Activated B cell treated with CpG ODN at 0.5 μM for 24 hours (primary cell): ENCODE measurements around the gene CTCF. TPM values are rescaled to one million over a fixed set of nuclear protein-coding genes. Genes with fewer than 3 reads are reported as not detected.

Source experiments
- ATAC-seq: fragments of 200-7000 bp; cut with Tn5 transposase; one replicate; pipeline ENCODE4 v1.10.0; 2021; ENCODE audit warnings: low read depth, mild to moderate bottlenecking, moderate library complexity
- CTCF ChIA-PET: fragments of 350-600 bp; sonication (Branson Sonifier 250); formaldehyde crosslinking; loops from one replicate; lab custom pipeline; 2021; ENCODE audit warnings: antibody characterized with exemption; lab: Charles Lee
- POLR2A ChIA-PET: fragments of 350-600 bp; sonication (Branson Sonifier 250); formaldehyde crosslinking; loops from one replicate; lab custom pipeline; 2021; ENCODE audit warnings: antibody characterized with exemption; lab: Charles Lee
- DNase-seq: peaks from one replicate; pipeline ENCODE4 v3.0.0; 2022
- H3K27ac Mint-ChIP-seq: one replicate; pipeline ENCODE4 v1.8.0; 2020; ENCODE audit warnings: mixed read lengths
- H3K27me3 Mint-ChIP-seq: one replicate; pipeline ENCODE4 v1.8.0; 2021; ENCODE audit warnings: mixed read lengths
- H3K36me3 Mint-ChIP-seq: one replicate; pipeline ENCODE4 v1.8.0; 2021; ENCODE audit warnings: low read depth, mixed read lengths
- H3K4me1 Mint-ChIP-seq: one replicate; pipeline ENCODE4 v1.8.0; 2021; ENCODE audit warnings: mixed read lengths
- H3K4me3 Mint-ChIP-seq: one replicate; pipeline ENCODE4 v1.8.0; 2020; ENCODE audit warnings: mild to moderate bottlenecking, mixed read lengths
- H3K9me3 Mint-ChIP-seq: one replicate; pipeline ENCODE4 v1.8.0; 2020; ENCODE audit warnings: mixed read lengths
- intact Hi-C: fragments of 100-400 bp; cut with micrococcal nuclease; formaldehyde crosslinking; loops from one replicate; pipeline ENCODE4 v1.15.1; 2024
- total RNA-seq: library from RNA; stranded (reverse); gene quantifications from 2 replicates; pipeline ENCODE4 v1.2.3, GENCODE V29; 2022
- TF ChIP-seq, protein P1 (sequence below): fragments of 200-600 bp; IDR thresholded peaks from one replicate; pipeline ENCODE4 v1.8.0; 2022; ENCODE audit warnings: antibody characterized with exemption, mild to moderate bottlenecking

CTCF gene
- total RNA-seq, 1 donor from 2014 or later = 59.6 TPM

DNA sequence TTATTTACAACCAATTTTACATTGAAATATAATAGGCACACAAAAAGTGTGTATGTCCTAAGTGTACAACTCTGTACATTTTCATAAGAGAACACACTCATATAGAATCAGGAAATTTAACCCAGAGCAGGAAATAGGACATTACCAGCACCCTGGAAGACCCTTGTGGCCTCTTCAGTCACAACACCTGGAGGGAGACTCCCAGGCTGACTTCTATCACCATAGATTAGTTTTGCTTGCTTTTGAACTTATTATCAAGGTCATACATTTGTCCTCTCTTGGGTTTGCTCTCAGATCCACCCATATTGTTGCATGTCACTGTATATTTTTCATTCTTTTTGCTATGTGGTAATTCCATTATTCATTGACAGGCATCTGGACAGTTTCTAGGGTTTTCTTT lies 27.9 kb upstream of the CTCF start:
- intact Hi-C loops = no loop called here
- ChIA-PET POLR2A (interaction anchor here (0.7 to 6.0 kb wide), 10 partner anchors 11 to 661 kb away, joined by 3 to 77 read pairs (median 6); partner anchors contain the start of gene CARMIL2), CTCF (interaction anchor here (1.2 to 1.3 kb wide), 2 partner anchors 14 to 133 kb away, joined by 3 to 4 read pairs; partner anchors contain the start of genes C16orf86 and ENKD1)
- peak overlapping the region; percentile 91 for H3K27ac Mint-ChIP-seq
- peaks cover 27% of the 10 kb centered on the region for H3K36me3 Mint-ChIP-seq
- no peaks in the 10 kb centered on the region for H3K9me3 Mint-ChIP-seq
- DNase-seq = no peak
- no peak overlapping the region for H3K4me3 Mint-ChIP-seq
- TF ChIP-seq, protein P1, sequence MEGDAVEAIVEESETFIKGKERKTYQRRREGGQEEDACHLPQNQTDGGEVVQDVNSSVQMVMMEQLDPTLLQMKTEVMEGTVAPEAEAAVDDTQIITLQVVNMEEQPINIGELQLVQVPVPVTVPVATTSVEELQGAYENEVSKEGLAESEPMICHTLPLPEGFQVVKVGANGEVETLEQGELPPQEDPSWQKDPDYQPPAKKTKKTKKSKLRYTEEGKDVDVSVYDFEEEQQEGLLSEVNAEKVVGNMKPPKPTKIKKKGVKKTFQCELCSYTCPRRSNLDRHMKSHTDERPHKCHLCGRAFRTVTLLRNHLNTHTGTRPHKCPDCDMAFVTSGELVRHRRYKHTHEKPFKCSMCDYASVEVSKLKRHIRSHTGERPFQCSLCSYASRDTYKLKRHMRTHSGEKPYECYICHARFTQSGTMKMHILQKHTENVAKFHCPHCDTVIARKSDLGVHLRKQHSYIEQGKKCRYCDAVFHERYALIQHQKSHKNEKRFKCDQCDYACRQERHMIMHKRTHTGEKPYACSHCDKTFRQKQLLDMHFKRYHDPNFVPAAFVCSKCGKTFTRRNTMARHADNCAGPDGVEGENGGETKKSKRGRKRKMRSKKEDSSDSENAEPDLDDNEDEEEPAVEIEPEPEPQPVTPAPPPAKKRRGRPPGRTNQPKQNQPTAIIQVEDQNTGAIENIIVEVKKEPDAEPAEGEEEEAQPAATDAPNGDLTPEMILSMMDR = no peak
- ATAC-seq = no peak
- no peaks in the 10 kb centered on the region for H3K27me3 Mint-ChIP-seq
- H3K4me1 Mint-ChIP-seq = peaks cover 84% of the 10 kb centered on the region

DNA sequence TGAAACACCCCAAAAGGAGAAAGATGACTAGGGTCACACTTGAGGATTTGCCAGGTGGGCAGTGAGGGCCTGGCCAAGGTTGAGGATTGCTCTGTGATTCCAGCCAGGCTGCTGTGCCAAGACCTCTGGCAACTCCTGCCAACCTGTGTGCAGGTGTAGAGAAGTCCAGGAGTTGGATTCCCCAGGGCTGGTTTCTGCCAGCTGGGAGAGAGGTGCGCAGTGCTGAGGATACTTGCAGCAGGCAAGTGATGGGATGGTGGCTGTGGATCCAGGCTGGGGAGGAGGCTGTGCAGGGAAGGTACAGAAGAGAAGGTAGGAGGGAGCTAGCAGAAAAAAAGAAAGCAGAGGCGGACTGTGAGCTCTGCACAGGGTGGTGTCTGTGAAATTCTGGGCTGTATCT lies 27.1 kb upstream of the CTCF start:
- DNase-seq = no peak
- Mint-ChIP-seq H3K9me3 (no peaks in the 10 kb centered on the region), H3K27ac (peak overlapping the region; percentile 93), H3K4me1 (peaks cover 82% of the 10 kb centered on the region), H3K4me3 (peak overlapping the region; percentile 8), H3K27me3 (no peaks in the 10 kb centered on the region), H3K36me3 (peaks cover 31% of the 10 kb centered on the region)
- CTCF ChIA-PET = interaction anchor here (0.6 to 1.3 kb wide), 3 partner anchors 14 to 445 kb away, joined by 3 to 4 read pairs (median 3); partner anchors contain the start of genes C16orf86, DPEP3 and ENKD1
- intact Hi-C loops = no loop called here
- ATAC-seq = no peak
- POLR2A ChIA-PET = interaction anchor here (0.6 to 3.8 kb wide), 6 partner anchors 12 to 44 kb away, joined by 3 to 51 read pairs (median 4); no protein-coding TSS in a partner anchor
- TF ChIP-seq, protein P1 = no peak

DNA sequence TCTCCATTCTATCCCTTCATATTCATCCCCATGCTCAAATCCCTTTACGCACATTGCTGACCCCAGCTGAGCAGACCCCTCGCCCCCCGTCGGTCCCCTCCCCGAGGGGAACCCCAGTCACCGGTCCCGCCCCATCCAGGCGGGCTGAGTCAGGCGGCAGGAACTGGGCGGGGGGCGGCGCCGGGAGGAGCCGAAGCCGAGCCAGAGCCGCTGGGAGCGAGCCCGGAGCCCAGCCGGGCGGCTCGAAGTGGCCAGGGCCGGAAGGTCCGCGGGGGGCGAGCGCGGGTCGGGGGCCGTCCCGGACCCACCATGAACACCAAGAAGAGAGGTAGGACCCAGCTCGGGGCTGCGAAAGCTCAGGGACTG lies 25.1 kb upstream of the CTCF start:
- H3K4me1 Mint-ChIP-seq = peaks cover 82% of the 10 kb centered on the region
- TF ChIP-seq, protein P1 = no peak
- ATAC-seq (peak; percentile 47), DNase-seq (no peak)
- no peaks in the 10 kb centered on the region for H3K27me3 Mint-ChIP-seq
- peak overlapping the region; percentile 90 for H3K4me3 Mint-ChIP-seq
- POLR2A ChIA-PET = interaction anchor here (0.6 to 3.8 kb wide), 23 partner anchors 8 to 537 kb away, joined by 3 to 51 read pairs (median 5); partner anchors contain the start of genes ACD, ATP6V0D1, CARMIL2 and CTCF
- H3K36me3 Mint-ChIP-seq = peaks cover 51% of the 10 kb centered on the region
- CTCF ChIA-PET = interaction anchor here (0.7 to 3.5 kb wide), 11 partner anchors 8 to 108 kb away, joined by 3 to 22 read pairs (median 6); partner anchors contain the start of genes ATP6V0D1, CARMIL2, CTCF and RIPOR1
- H3K27ac Mint-ChIP-seq = peak overlapping the region; percentile 93
- intact Hi-C loops = loop anchor here (1.0 to 2.0 kb wide), 3 partner anchors 16 to 56 kb away; partner anchors contain the start of gene ATP6V0D1
- H3K9me3 Mint-ChIP-seq = no peaks in the 10 kb centered on the region

DNA sequence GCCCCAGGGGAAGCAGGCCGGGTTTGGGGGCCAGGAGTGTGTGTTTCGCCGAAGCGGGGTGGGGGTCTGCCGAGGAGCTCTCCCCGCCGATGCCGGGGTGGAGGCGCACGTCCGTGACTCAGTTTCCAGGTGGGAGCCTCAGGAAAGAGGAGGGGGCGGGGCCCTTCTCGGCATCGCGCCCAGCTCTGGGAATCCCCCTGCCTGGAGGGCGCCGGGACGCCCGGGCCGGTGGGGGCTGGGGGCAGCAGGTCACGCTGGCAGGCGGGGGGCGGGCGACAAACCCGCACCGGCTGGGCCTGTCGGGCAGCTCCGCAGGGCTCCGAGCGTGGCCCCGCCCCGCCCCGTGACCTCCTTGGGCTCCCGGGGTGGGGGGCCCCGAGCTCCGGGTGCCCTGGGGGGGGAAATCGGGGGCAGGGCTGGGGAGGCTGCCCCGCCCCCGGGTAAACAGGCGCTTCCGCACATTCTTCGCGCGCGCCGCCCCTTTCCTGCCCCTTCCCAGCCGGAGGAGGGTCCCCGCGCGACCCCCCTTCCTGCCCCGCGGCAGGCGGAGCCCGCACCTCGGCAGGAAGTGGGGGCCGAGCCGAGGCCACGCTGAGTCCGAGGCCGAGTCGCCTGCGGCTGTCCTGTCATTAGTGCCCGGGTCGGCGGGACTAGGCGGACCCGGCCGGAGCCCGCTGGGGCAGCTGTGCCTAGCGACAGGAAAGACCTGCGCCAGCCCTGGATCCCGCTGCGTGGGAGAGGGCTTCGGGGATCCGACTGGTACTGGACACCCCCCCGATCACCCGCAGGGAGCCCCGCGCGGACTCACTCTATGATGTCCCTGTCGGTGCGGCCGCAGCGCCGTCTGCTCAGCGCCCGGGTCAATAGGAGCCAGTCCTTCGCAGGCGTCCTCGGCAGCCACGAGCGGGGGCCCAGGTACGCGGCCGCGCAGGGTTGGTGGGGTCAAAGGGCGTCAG lies 24.4 kb upstream of the CTCF start:
- Mint-ChIP-seq H3K36me3 (peaks cover 53% of the 10 kb centered on the region), H3K4me3 (peak overlapping the region; percentile 90), H3K4me1 (peaks cover 82% of the 10 kb centered on the region), H3K27me3 (no peaks in the 10 kb centered on the region), H3K27ac (peak overlapping the region; percentile 93), H3K9me3 (no peaks in the 10 kb centered on the region)
- ATAC-seq (peak; percentile 47), DNase-seq (peak; percentile 64)
- TF ChIP-seq, protein P1 = no peak
- POLR2A ChIA-PET = interaction anchor here (0.6 to 3.8 kb wide), 24 partner anchors 9 to 536 kb away, joined by 3 to 51 read pairs (median 5); partner anchors contain the start of genes ACD, ATP6V0D1, CARMIL2 and CTCF
- CTCF ChIA-PET = interaction anchor here (0.7 to 3.5 kb wide), 10 partner anchors 9 to 107 kb away, joined by 3 to 22 read pairs (median 6); partner anchors contain the start of genes ATP6V0D1, CARMIL2, CTCF and RIPOR1
- intact Hi-C loops = loop anchor here (1.0 to 2.0 kb wide), 4 partner anchors 8 to 57 kb away; partner anchors contain the start of gene ATP6V0D1
